Erythroblast (primary cell): ENCODE measurements around the gene SDK2.

ENCODE experiments used
- GATA1 ChIP-seq: IDR thresholded peaks from 2 replicates; pipeline ENCODE4 v1.6.1; 2011; ENCODE audit warnings: low read depth, mild to moderate bottlenecking, control low read depth, low read length, moderate library complexity
- POLR2A ChIP-seq: IDR thresholded peaks from 2 replicates; pipeline ENCODE4 v1.6.1; 2011; ENCODE audit warnings: mild to moderate bottlenecking, low read length

- TF ChIP-seq POLR2A, result no peak
- no peak for TF ChIP-seq GATA1
These were observed 179.8 kb downstream of the SDK2 start for GRCh38 chr17:73464447-73464846.
